Ammon's horn (tissue), 1 donor: ENCODE results near the gene PACSIN2.

Experiments used
- DNase-seq: peaks from one replicate; pipeline ENCODE4 v3.0.0-alpha.2; 2016; ENCODE audit warnings: low spot score

The PACSIN2 gene

DNA sequence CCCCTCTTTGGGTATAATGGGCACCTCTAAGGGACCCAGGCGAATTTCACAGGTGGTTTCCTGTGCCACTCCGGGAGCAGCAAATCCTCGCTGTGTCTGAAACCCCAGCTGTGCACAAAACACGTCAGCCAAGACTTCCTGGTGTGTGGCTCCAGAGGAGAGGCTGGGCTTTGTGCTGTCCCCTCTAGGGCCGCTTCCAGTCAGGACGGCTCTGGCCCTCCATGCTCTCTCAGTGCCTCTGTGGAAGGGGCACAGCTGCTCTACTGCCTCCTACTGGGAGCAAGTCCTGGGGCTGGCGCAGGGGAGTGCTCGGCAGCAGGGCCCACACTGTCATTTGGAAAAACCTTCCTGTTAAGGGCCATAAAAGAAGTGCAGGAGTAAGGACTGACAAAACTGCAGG is 134.1 kb downstream of the PACSIN2 start:
- DNase-seq, result no peak

GRCh38 chr22:42879371-42880021 is 135.5 kb downstream of the PACSIN2 start:
- DNase-seq, result no peak

- no peak for DNase-seq
Measured at GRCh38 chr22:42878561-42879305, 136.2 kb downstream of the PACSIN2 start.

DNA sequence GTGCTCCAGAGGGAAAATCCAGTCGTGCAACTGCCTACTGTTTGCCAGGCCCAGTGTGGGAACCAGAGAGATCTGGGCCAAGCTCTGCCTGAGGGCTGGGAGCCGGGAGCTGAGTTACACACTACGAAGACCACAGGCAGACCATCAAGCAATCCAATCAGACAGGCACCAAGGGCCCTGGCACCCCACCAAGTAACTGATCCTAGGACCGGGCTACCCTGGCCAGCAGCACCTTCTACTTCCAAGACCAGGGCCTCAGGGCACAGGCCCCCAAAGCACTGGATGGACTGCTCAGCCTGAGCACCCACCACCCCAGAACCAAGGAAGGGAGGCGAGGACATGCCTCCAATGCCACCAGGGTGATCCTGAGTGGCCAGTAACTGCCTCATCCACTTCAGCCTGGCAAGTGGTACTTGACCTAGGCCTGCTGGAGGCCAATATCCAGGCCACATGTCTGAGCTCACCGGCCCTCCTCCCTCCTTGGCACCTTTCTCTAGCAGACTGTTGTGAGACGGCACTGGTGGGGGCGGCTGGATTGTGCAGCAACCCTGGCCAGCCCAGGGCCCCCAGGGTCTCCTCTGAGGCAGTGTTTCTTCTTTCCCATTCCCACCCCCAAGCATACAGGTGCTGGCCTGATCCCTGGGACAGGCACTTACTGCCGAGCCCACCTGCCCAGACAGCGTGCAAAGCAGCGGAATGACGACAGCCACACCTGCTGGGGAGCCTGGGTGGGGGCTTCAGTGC is 137.2 kb downstream of the PACSIN2 start:
- no peak for DNase-seq

GRCh38 chr22:42877158-42877557 is 137.8 kb downstream of the PACSIN2 start:
- DNase-seq, result no peak

DNA sequence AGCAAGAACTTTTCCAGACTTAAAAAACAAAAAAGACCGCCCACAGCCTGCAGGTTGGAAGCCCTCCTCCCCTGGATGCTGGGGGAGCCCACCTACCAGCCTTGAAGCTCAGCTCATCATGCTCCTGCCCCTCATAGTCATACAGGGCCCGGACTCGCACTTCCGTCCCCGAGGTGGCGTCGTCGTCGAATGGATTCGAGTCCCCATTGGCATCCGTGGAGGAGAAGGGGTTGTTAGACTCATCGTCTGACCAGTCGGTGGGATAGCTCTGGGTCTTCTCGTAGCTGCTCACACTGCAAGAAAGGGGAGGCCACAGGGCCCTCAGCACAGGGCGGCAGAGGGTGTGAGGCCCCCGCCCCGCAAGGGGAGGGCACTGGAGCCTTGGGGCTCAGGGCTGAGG is 138.9 kb downstream of the PACSIN2 start:
- no peak for DNase-seq

- no peak for DNase-seq
Measured at GRCh38 chr22:42874010-42874409, 140.9 kb downstream of the PACSIN2 start.

- DNase-seq, result no peak
Measured at GRCh38 chr22:42873356-42873755, 141.6 kb downstream of the PACSIN2 start.

DNA sequence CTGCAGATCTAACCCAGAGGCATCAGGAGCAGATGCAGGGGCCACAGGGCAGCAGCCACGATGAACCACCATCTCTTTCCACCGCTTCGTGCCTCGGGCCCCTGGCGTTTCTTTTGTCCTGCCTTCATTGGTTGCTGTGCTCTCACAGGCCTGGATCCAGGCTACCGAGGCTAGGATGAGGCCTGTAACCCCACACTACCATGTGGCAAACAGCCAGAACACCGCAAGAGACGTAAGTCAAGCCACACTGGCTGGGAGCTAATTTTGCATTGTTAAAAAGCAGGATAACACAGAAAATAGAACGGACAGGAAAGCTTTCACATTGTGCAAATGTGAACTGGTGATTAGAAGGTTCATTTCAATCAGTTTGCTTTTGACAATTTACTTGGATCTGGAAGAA is 142.1 kb downstream of the PACSIN2 start:
- DNase-seq, result no peak

- no peak for DNase-seq
Measured at GRCh38 chr22:42871146-42872050, 143.6 kb downstream of the PACSIN2 start.

GRCh38 chr22:42869888-42870480 is 145.0 kb downstream of the PACSIN2 start:
- DNase-seq, result no peak

- no peak for DNase-seq
Measured at GRCh38 chr22:42869463-42869862, 145.5 kb downstream of the PACSIN2 start.

GRCh38 chr22:42868751-42869251 is 146.1 kb downstream of the PACSIN2 start:
- peak; percentile 55 for DNase-seq

DNA sequence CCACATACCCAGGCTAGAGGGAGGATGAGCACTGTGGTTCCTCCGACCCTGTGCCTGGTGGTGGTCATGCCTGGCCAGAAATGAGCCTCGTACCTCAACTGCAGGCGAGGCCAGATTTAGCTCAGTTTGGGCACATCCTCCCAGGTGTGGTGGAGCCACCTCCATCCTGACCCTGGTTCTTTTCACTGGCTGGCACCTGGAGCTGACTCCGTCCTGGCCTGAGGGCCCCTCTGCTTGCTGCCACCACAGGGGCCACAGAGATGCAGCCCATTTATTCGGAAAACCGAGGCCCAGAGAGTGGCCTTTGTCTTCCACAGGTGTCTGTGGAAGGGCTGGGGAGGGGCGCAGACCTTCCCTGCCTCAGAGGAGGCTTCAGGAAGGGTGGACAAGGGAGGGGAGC is 148.8 kb downstream of the PACSIN2 start:
- DNase-seq, result no peak

- no peak for DNase-seq
Measured at GRCh38 chr22:42865536-42865935, 149.4 kb downstream of the PACSIN2 start.

DNA sequence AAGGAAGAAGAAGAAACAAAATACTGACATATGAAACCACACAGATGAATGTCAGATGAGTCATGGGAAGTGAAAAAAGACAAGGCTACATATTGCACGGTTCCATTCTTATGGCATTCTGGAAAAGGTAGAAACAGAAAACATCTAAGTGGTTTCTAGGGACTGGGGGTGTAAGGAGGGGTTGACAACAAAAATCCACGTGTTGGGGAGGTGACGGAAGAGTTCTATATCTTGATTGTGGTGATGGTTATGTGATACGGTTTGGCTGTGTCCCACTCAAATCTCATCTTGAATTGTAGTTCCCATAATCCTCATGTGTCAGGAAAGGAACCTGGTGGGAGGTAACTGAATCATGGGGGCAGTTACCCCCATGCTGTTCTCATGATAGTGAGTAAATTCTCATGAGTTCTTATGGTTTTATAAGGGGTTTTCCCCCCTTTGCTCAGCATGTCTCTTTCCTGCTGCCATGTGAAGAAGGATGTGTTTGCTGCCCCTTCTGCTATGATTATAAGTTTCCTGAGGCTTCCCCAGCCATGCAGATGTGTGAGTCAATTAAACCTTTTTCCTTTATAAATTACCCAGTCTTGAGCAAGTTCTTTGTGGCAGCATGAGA is 151.5 kb downstream of the PACSIN2 start:
- no peak for DNase-seq

DNA sequence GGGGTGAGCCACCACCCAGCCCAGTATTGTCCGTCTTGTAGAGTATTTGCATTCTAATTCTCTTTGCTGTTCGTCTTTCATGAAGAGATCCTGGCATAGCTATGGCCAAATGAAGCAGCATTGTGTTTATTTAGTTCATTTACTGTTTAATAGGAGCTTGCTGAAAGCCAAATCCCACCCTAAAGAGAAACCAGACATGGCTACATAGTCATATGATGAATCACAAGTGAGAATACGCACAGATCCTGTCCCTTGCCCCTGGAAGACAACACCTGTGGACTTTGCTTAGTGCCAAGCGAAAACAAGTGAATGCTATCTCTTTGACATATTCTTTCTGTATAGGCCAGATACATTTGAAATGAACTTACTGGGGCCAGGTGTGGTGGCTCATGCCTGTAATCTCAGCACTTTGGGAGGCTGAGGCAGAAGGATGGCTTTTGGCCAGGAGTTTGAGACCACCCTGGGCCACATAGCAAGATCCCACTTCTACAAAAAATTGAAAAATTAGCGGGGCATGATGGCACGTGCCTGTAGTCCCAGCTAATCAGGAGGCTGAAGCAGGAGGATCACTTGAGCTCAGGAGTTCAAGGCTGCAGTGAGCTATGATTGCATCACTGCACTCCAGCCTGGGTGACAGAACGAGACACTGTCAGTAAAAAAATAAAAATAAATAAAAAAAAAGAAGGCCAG is 152.8 kb downstream of the PACSIN2 start:
- DNase-seq, result no peak

DNA sequence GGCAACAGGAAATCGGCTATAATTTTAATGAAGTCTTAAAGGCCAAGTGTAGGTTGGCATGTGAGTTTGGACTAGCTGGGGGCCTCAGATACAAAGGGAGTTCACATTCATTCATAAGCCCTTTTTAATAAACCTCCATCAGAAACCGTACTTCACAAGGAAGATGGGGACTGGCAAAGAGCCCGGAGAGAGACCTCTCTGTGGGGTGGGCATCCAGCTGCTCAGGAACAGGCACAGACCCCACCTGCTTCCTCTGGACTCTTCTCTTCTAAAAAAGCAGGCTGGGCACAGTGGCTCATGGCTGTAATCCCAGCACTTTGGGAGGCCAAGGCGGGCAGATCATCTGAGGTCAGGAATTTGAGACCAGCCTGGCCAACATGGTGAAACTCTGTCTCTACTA is 154.0 kb downstream of the PACSIN2 start:
- DNase-seq, result no peak

- no peak for DNase-seq
Measured at GRCh38 chr22:42857845-42858481, 157.0 kb downstream of the PACSIN2 start.
